ENCODE measurements around the gene TMEM132D. TPM values are rescaled to one million over a fixed set of nuclear protein-coding genes. Genes with fewer than 3 reads are reported as not detected.

The TMEM132D gene
- total RNA-seq, 1 experiment from 2014 or later = 1.4 TPM

DNA sequence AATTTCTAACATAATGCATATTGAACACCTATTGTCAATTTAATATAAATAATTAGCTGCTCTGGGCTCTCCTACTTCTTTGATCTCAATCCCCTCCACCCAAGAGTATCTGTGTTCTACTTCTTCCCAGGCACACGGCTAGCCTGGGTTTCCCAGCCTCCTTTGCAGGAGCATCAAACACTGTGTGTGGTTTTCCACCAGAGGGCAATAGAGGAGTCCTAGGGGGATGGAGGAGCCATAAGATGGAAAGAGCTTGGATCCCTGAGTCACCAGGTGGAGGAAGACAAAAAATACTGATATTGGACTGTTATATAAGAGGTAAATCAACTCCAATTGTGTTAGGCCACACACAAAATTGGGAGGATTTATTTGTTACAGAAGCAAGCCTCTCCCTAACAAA lies 716.9 kb downstream of the TMEM132D start (continued):
- TF ChIP-seq AR (CRISPR knock-in tag; IDR thresholded peaks at IDR 0.05) (no peak), ZNF423 (CRISPR knock-in tag; IDR thresholded peaks at IDR 0.05) (no peak)

DNA sequence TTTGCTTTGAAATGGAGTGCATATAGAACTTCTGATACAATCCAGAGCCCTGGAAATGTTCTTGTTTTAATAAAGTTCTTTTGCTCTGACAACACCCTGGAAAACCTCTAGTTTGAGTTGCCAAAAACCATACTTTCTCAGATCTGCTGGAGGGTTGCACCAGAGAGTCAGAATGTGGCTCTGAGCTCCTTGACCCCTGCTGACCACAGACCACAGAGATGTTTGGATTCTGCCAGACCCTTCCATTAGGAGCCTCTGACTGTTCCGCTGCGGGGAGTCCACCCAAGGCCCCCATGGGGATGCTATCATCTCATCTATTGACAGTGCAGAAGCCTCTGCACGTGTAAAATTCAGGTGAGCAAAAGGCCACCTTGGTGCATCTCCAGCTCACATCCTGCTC lies 718.0 kb downstream of the TMEM132D start:
- ATAC-seq (no peak), DNase-seq (ENCODE audit: low spot score) (no peak)
- no peaks in the 10 kb centered on the region for H3K4me1 Mint-ChIP-seq
- peaks cover 86% of the 10 kb centered on the region for H3K9me3 Mint-ChIP-seq
- H3K36me3 Mint-ChIP-seq = peaks cover 79% of the 10 kb centered on the region
- ChIA-PET POLR2A (no interaction called here), CTCF (no interaction called here)
- no peak overlapping the region for H3K27ac Mint-ChIP-seq
- no peak overlapping the region for H3K4me3 Mint-ChIP-seq
- H3K27me3 Mint-ChIP-seq (ENCODE audit: low read depth) = peaks cover 19% of the 10 kb centered on the region
- TF ChIP-seq ATF1 (CRISPR knock-in tag; IDR thresholded peaks at IDR 0.05) = no peak
- no peak for TF ChIP-seq ETV6 (CRISPR knock-in tag; IDR thresholded peaks at IDR 0.05)
- TF ChIP-seq SOX15 (CRISPR knock-in tag; IDR thresholded peaks at IDR 0.05) = no peak
- no peak for TF ChIP-seq USF2 (CRISPR knock-in tag; IDR thresholded peaks at IDR 0.05)
- TF ChIP-seq, protein P1, sequence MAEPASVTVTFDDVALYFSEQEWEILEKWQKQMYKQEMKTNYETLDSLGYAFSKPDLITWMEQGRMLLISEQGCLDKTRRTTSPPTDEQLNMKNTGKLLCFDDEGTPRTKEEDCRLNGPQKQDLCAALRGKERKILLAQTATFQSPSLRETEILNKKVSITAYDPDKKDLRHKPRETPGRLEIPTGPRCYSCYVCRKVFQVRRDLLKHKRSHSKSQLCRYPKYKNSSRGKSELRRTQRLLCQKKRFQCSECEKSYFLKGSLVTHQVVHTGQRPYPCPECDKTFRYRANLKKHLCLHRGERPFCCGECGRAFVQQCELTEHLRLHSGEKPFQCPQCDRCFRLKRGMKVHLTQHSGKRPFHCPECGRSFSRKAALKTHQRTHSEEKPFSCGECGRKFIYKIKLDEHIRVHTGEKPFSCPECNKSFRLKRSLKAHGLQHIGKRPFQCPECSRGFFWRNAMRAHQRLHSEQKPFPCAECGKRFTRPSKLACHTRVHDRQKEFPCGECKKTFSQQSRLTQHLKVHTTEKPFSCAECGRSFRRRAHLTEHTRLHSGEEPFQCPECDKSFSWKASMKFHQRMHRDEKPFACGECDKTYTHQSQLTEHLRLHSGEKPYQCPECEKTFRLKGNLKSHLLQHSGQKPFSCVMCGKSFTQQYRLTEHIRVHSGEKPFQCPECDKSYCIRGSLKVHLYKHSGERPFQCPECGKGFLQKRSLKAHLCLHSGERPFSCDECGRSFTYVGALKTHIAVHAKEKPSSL (CRISPR knock-in tag; conservative IDR thresholded peaks at IDR 0.05) = no peak
- TF ChIP-seq ZNF138 (CRISPR knock-in tag; conservative IDR thresholded peaks at IDR 0.05) = no peak
- TF ChIP-seq ESRRA (CRISPR knock-in tag; IDR thresholded peaks at IDR 0.05; ENCODE audit: borderline replicate concordance) = no peak

GRCh38 chr12:129184127-129184928 lies 719.5 kb downstream of the TMEM132D start:
- POLR2A ChIA-PET = no interaction called here

More at GRCh38 chr12:129184127-129184928, 719.5 kb downstream of the TMEM132D start:
- CTCF ChIA-PET = no interaction called here
- Mint-ChIP-seq H3K4me3 (no peak overlapping the region), H3K36me3 (peaks cover 80% of the 10 kb centered on the region), H3K27me3 (ENCODE audit: low read depth) (peaks cover 23% of the 10 kb centered on the region), H3K4me1 (no peaks in the 10 kb centered on the region), H3K9me3 (peaks cover 87% of the 10 kb centered on the region), H3K27ac (no peak overlapping the region)
- TF ChIP-seq NR2C2 (CRISPR knock-in tag; IDR thresholded peaks at IDR 0.05) = no peak
- TF ChIP-seq NR1H2 (CRISPR knock-in tag; IDR thresholded peaks at IDR 0.05) = no peak
- TF ChIP-seq, protein P2, sequence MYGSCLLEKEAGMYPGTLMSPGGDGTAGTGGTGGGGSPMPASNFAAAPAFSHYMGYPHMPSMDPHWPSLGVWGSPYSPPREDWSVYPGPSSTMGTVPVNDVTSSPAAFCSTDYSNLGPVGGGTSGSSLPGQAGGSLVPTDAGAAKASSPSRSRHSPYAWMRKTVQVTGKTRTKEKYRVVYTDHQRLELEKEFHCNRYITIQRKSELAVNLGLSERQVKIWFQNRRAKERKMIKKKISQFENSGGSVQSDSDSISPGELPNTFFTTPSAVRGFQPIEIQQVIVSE (CRISPR knock-in tag; IDR thresholded peaks at IDR 0.05; ENCODE audit: borderline replicate concordance) = no peak
- TF ChIP-seq, protein P3, sequence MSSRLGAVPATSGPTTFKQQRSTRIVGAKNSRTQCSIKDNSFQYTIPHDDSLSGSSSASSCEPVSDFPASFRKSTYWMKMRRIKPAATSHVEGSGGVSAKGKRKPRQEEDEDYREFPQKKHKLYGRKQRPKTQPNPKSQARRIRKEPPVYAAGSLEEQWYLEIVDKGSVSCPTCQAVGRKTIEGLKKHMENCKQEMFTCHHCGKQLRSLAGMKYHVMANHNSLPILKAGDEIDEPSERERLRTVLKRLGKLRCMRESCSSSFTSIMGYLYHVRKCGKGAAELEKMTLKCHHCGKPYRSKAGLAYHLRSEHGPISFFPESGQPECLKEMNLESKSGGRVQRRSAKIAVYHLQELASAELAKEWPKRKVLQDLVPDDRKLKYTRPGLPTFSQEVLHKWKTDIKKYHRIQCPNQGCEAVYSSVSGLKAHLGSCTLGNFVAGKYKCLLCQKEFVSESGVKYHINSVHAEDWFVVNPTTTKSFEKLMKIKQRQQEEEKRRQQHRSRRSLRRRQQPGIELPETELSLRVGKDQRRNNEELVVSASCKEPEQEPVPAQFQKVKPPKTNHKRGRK (CRISPR knock-in tag; IDR thresholded peaks at IDR 0.05; ENCODE audit: borderline replicate concordance) = no peak
- no peak for TF ChIP-seq FOXP1 (CRISPR knock-in tag; IDR thresholded peaks at IDR 0.05; ENCODE audit: borderline replicate concordance)
- TF ChIP-seq NFYB (CRISPR knock-in tag; conservative IDR thresholded peaks at IDR 0.05; ENCODE audit: low read depth) = no peak
- no peak for TF ChIP-seq ZNF281 (CRISPR knock-in tag; IDR thresholded peaks at IDR 0.05)
- TF ChIP-seq SOX15 (CRISPR knock-in tag; IDR thresholded peaks at IDR 0.05) = no peak
- TF ChIP-seq ZNF219 (CRISPR knock-in tag; IDR thresholded peaks at IDR 0.05; ENCODE audit: borderline replicate concordance) = no peak
- TF ChIP-seq PRRX2 (CRISPR knock-in tag; IDR thresholded peaks at IDR 0.05) = no peak
- no peak for TF ChIP-seq ZNF423 (CRISPR knock-in tag; IDR thresholded peaks at IDR 0.05)
- ATAC-seq (no peak), DNase-seq (ENCODE audit: low spot score) (no peak)

All from WTC11 (cell line).